LNCAP (cell line): ENCODE measurements around the gene MRPS14.

Experiments
- CTCF ChIP-seq: fragments of 450-650 bp; IDR thresholded peaks from 2 replicates; pipeline ENCODE4 v1.5.1; 2017; ENCODE audit warnings: mild to moderate bottlenecking

The MRPS14 gene

GRCh38 chr1:175009532-175009931 lies 13.7 kb downstream of the MRPS14 start:
- TF ChIP-seq CTCF = no peak

- TF ChIP-seq CTCF = no peak
These were observed 18.0 kb downstream of the MRPS14 start for GRCh38 chr1:175005085-175005783.

GRCh38 chr1:175003521-175003920 lies 19.7 kb downstream of the MRPS14 start:
- no peak for TF ChIP-seq CTCF

- TF ChIP-seq CTCF = no peak
These were observed 20.2 kb downstream of the MRPS14 start for GRCh38 chr1:175002910-175003517.

GRCh38 chr1:175000697-175001187 lies 22.5 kb downstream of the MRPS14 start:
- TF ChIP-seq CTCF = no peak

GRCh38 chr1:174999936-175000696 lies 23.1 kb downstream of the MRPS14 start, which contains the start of gene CACYBP:
Gene CACYBP, plus strand, starts transcription at chr1:174999947. Its CDS starts 234 bp downstream, at chr1:175000181.
- no peak for TF ChIP-seq CTCF

- TF ChIP-seq CTCF = no peak
These were observed 23.8 kb downstream of the MRPS14 start for GRCh38 chr1:174999216-174999935.
